DMS53 (cell line): ENCODE measurements around the gene ALK.

Source experiments
- DNase-seq: peaks from one replicate; lab custom pipeline; 2025; lab: John Stamatoyannopoulos, UW

Gene ALK

GRCh38 chr2:29921560-29921915 lies at the start of gene ALK:
Gene ALK (minus strand): TSS chr2:29921586. CDS start chr2:29920659, 927 bp downstream.
- peak; percentile 96 for DNase-seq

GRCh38 chr2:29966266-29966665 lies 44.9 kb upstream of the ALK start:
- DNase-seq = no peak

DNA sequence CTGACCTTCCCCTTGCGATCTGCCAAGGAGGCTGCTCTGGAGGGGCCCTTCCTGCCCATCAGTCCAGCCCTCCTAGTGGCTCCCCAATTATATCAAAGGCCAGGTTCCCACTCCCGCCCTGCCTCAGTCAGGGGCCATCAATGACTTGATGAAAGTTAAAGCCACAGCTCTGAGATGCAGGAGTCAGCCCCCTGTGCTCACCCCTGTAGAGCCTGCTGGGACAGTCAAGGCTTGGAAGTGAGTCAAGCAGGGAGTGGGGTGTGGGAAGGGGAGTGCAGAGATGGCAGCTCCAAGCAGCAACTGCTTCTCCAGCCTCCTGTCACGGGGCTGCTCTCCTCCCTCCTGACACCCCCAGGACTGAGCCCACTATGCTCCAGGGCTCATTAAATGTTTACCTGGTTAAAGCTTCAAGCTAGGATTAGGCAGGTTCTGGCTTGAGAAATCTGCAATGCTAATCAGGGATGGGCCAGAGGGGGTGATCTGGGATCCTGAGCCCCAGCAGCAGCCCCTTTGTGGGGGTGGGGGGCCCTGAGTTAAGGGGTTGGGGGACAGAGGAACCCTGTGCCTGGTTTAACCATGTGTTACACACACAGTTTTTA lies 42.7 kb upstream of the ALK start:
- DNase-seq = no peak

DNA sequence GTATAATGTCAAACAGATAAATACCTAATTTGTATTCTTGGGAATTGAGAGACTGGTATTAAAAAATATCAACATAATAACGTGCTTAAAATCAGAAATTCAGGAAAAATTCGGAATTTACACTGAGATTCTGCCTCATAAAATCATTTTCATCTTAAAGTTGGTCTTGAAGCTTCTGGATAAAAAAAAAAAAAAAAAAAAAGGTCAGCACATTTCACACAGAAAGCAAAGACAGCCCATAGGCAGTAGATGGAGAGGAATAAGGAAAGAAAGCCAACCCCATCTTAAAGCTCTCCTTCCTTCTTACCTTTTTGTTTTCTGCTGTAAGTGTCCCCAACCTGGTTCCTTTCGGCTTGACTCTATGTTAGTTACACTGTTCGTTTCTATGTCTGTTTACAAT lies 41.5 kb upstream of the ALK start:
- DNase-seq = no peak

GRCh38 chr2:29954316-29954715 lies 32.9 kb upstream of the ALK start:
- no peak for DNase-seq

DNA sequence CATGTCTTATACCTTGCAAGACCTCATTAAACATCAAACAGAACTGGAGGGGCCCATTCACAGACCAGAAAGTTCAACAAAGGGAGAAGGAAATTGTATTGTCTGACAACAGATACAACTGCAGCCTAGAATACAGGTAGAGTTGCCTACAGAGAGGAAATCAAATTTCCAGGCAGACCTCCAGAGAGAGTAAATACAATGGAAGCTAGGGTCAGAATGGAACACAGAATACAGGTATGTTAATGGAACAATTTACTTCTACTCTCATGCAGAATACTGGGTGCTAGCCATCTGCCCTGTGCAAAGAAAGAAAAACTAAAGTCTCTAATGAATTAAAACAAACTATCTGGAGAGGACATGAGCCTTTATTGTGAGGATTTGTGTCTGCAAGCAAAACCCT lies 31.6 kb upstream of the ALK start:
- no peak for DNase-seq

DNA sequence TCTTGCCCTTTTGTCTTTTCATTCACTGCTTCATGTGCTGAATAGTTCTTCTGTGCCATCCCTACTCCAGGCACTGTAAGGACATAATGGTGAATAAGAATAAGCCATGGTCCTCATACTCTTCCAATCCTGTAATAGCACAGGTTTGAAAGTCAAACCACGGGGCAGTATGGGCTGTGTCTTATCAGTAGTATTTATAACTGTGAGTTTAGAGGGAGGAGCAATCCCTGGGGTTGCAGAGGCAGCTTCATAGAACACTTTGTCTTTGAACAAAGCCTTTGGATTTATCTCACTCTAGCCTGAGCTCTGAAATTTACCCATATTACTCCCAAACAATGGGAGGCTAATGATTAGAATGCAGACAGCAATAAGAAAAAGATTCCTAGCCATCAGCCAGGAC lies 30.2 kb upstream of the ALK start:
- no peak for DNase-seq

DNA sequence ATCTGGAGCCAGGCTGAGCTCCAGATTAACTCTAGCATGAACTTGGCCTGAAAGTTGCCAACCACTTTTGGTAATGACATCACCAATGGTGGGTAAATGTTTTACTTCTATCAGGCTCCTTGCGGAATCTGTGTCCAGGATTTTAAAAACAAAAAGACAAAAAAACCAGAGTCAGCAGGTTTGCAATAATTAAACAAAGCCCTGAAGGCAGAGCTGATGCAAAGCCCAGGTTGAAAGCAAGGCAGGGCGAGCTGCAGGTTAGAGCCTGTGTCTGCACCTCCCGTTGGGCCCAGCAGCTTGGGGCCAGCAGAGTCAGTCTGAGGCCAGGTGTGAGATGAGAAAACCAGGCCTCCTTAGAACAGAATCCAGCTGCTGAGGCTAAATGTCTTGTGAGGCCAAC lies 29.1 kb upstream of the ALK start:
- DNase-seq = no peak

GRCh38 chr2:29949042-29949441 lies 27.7 kb upstream of the ALK start:
- DNase-seq = no peak

DNA sequence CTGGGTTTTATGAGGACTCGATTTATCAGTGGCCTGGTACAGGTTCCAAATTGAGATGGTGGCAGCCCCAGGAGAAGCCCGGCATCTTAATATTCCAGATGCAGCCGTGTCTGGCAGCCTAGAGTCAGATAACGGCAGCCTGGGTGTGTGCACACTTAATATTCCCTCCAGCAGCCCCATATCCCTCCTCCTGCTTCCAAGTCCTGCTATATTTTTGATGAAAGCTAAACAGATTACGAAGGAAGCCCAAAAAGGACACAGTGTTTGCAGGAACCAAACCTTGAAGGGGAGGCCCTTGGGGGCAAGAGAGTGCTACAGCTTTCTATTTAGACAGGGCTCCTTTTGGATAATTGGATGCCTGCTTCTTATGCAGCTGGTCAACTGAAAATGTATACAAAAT lies 25.1 kb upstream of the ALK start:
- no peak for DNase-seq

- DNase-seq = no peak
These were observed 21.3 kb upstream of the ALK start for GRCh38 chr2:29942711-29943110.

GRCh38 chr2:29940706-29941105 lies 19.3 kb upstream of the ALK start:
- DNase-seq = no peak

GRCh38 chr2:29936020-29936419 lies 14.6 kb upstream of the ALK start:
- DNase-seq = no peak

- no peak for DNase-seq
These were observed 10.4 kb upstream of the ALK start for GRCh38 chr2:29931818-29932217.

DNA sequence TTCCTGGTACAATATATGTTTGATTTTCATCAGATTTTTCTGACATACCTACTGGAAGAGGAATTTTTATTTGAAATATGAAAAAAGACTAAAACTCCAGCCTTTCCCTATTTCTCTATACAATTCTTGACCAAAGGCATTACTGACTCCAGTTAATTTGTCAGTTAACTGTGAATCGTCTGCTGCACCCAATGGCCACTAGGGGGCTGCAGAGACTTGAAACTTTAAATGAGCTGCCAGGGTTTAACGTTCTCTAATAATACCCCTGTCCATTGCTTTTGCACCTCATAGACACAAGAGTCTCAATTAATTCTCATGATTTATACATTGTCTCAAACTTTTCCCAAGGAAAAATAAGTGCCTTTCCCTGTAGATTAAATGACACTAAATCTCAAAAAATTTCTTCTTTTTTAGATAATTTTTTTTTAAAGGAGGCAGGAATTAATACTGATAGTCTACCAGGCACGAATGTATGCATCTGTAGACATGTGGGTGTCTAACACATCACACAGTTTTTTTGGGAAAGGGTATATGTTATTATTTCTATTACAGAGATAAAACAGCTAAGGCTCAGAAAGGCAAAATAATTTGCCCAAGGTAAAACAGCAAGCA lies 1.8 kb upstream of the ALK start:
- peak; percentile 84 for DNase-seq

- no peak for DNase-seq
These were observed 1.2 kb upstream of the ALK start for GRCh38 chr2:29922605-29923004.

- DNase-seq = peak; percentile 67
These were observed 491 bp downstream of the ALK start for GRCh38 chr2:29920631-29921559.

DNA sequence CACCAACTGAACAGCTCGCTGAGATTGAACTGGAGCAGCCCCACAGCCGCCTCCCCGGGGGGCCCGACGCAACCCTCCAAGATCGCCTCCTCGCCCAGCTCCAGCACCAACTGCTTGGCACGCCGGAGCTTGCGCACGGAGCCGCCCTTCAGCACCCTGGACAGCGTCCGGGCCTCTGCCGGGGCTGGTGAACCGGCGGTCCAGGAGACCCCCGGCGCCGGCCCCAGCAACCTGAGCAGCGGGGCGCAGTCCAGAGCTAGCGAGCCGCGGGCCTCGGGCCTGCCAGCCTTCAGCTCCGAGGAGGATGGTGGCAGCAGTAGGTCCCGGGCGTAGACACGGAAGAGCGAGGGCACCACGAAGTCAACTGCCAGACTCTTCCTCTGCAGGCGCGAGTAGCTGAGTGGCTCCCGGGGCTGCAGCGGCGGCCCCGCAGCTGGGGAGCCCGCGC lies 1.2 kb downstream of the ALK start:
- DNase-seq = peak; percentile 67

DNA sequence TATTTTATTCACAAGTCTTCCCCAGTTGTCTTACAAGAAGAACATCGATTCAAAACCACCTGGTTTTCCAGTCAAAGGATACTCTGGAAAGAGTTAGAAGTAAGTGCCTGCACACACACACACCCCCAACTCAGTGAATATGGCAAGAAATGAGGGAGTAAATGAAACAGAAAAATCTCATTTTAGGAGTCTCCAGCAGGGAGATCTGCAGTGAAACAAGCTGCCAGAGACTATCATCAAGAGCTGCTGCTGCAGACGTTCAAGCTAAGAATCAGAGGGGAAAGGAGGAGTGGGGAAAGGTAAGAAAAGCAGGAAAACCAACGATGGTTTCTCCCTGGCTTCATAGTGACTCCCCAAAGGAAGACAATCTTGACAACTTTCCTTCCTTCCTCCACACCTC lies 2.4 kb downstream of the ALK start:
- DNase-seq = no peak

- no peak for DNase-seq
These were observed 3.6 kb downstream of the ALK start for GRCh38 chr2:29917781-29918180.

DNA sequence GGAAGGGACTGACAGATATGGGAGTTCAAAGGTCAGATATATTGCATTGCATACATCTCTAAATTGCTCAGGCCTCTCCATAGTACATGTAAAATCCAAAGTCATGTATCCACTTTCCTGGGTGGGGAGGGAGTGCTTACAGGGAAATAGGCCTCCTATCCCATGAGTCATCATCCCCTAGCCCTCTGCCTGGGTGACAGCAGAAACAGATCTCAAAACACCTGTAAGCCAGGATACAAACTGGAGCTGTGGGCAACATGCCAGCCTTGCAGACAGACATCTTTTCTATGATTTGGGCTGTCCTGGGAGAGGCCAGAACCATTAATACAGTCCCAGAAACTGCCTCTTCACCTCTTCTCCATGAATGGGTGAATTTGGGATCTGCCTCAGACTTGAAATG lies 4.8 kb downstream of the ALK start:
- DNase-seq = peak; percentile 67

DNA sequence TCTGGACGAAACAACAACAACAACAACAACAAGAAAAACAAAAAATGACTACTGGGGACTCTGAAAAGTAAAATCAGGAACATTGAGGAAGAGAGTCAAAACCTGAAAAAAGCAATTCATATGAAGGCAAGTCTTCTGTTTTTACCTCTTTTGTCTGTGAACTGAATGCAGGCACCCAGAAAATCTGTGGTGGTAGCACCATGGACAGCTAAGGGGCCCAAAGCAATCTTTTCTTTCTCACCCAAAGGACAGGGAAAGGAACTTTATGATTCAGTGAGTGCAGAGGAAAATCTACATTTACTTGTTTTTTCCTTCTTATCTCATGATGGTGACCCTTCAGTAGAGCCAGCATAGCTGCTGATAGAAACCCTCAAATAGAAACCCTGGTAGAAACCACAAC lies 10.4 kb downstream of the ALK start:
- no peak for DNase-seq

DNA sequence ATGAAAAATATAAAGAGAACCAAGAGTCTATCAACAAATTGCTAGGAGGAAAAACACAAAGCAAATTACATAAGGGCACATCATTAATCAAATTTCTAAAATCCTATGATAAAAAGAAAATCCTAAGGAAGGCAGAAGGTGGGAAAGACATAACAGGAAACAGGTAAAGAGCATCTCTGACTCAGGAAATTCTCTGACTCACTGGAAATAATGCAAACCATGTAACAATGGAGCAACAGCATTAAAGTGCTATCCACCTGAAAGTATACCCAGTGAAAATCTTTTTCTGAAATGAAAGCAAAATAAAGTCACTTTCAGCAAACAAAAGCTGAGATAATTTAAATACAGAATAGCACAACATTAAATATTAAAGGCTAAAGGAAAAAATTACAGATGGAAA lies 10.9 kb downstream of the ALK start:
- no peak for DNase-seq
